Measurements from ENCODE around the gene ARID5B.

Gene ARID5B

DNA sequence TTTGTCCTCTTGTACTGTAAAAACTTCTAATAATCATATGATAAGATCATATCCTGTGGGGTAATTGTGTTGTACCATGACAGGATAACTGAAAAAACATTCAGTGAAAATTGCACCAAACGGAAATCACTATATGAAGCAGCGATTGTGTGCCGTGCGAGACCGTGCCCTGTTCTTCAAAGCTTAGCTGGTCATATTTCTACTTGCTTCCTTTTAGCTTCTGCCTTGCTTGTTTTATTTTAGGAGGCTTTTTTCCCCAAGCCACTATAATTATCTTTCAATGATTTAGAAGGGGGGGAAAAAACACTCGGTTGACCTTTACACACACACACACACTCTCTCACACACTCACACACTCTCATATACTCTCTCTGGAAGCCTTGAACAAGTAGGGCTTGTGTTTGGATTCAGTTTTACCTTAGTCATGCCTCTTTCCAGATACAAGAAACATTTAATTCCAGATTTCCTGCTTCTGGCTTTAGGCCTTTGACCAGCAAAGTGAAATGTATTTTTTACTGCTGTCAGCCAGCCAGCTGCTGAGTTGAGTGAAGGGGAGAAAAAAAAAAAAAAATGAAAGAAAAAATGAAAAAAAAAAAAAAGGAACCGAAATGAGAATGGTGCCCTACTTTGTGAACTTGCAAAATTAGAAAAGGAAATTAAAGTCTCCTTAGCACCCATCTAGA lies 181.4 kb downstream of the ARID5B start:
- Histone ChIP-seq H3K4me1 (ENCODE audit: low read depth, poor library complexity, severe bottlenecking) (no peaks in the 10 kb centered on the region), H3K9ac (no peak overlapping the region), H3K4me3 (IDR thresholded peaks at IDR 0.05; ENCODE audit: insufficient read depth, low read depth, low read length) (no peak overlapping the region), H3K36me3 (ENCODE audit: insufficient read depth) (no peaks in the 10 kb centered on the region), H3K27ac (no peak overlapping the region), H3K79me2 (ENCODE audit: insufficient read depth, low read depth) (no peaks in the 10 kb centered on the region), H4K20me1 (ENCODE audit: insufficient read depth) (no peaks in the 10 kb centered on the region), H3K27me3 (ENCODE audit: insufficient read depth, low read depth) (no peaks in the 10 kb centered on the region), H2AFZ (ENCODE audit: low read depth) (no peak overlapping the region), H3K4me2 (no peak overlapping the region)
- TF ChIP-seq CTCF (conservative IDR thresholded peaks at IDR 0.05; ENCODE audit: low read depth, low read length) = no peak

GRCh38 chr10:62083412-62084267 lies 182.1 kb downstream of the ARID5B start:
- Histone ChIP-seq H2AFZ (ENCODE audit: low read depth) (no peak overlapping the region), H4K20me1 (ENCODE audit: insufficient read depth) (no peaks in the 10 kb centered on the region), H3K4me2 (no peak overlapping the region), H3K4me1 (ENCODE audit: low read depth, poor library complexity, severe bottlenecking) (no peaks in the 10 kb centered on the region), H3K27me3 (ENCODE audit: insufficient read depth, low read depth) (no peaks in the 10 kb centered on the region), H3K27ac (no peak overlapping the region), H3K36me3 (ENCODE audit: insufficient read depth) (no peaks in the 10 kb centered on the region), H3K79me2 (ENCODE audit: insufficient read depth, low read depth) (no peaks in the 10 kb centered on the region), H3K9ac (no peak overlapping the region), H3K4me3 (IDR thresholded peaks at IDR 0.05; ENCODE audit: insufficient read depth, low read depth, low read length) (no peak overlapping the region)
- TF ChIP-seq CTCF (conservative IDR thresholded peaks at IDR 0.05; ENCODE audit: low read depth, low read length) = no peak

- Histone ChIP-seq H2AFZ (ENCODE audit: low read depth) (no peak overlapping the region), H3K4me2 (no peak overlapping the region), H3K27me3 (ENCODE audit: insufficient read depth, low read depth) (no peaks in the 10 kb centered on the region), H3K27ac (no peak overlapping the region), H3K9ac (no peak overlapping the region), H4K20me1 (ENCODE audit: insufficient read depth) (no peaks in the 10 kb centered on the region), H3K36me3 (ENCODE audit: insufficient read depth) (no peaks in the 10 kb centered on the region), H3K79me2 (ENCODE audit: insufficient read depth, low read depth) (no peaks in the 10 kb centered on the region), H3K4me3 (IDR thresholded peaks at IDR 0.05; ENCODE audit: insufficient read depth, low read depth, low read length) (no peak overlapping the region), H3K4me1 (ENCODE audit: low read depth, poor library complexity, severe bottlenecking) (no peaks in the 10 kb centered on the region)
- TF ChIP-seq CTCF (conservative IDR thresholded peaks at IDR 0.05; ENCODE audit: low read depth, low read length) = no peak
These were observed 183.0 kb downstream of the ARID5B start for GRCh38 chr10:62084451-62084850.

DNA sequence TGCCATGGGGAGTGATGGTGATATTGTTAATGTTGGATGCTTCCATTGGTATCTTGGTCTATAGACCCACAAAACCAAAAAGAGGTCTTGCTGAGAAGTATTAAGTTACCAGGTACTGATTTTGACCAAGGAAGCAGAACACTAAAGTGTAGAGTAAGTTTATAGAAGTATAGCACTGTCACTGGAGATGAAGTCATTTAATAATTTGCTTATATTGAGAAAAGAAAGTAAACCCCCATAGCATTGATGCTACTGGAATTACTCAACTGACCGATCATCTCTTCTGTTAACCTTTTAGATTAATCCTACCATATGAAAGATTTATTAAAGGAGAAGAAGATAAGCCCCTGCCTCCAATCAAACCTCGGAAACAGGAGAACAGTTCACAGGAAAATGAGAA lies 183.9 kb downstream of the ARID5B start:
- Histone ChIP-seq H3K27ac (no peak overlapping the region), H2AFZ (ENCODE audit: low read depth) (no peak overlapping the region), H3K4me1 (ENCODE audit: low read depth, poor library complexity, severe bottlenecking) (no peaks in the 10 kb centered on the region), H3K4me3 (IDR thresholded peaks at IDR 0.05; ENCODE audit: insufficient read depth, low read depth, low read length) (no peak overlapping the region), H4K20me1 (ENCODE audit: insufficient read depth) (no peaks in the 10 kb centered on the region), H3K4me2 (no peak overlapping the region), H3K36me3 (ENCODE audit: insufficient read depth) (no peaks in the 10 kb centered on the region), H3K27me3 (ENCODE audit: insufficient read depth, low read depth) (no peaks in the 10 kb centered on the region), H3K79me2 (ENCODE audit: insufficient read depth, low read depth) (no peaks in the 10 kb centered on the region), H3K9ac (no peak overlapping the region)
- no peak for TF ChIP-seq CTCF (conservative IDR thresholded peaks at IDR 0.05; ENCODE audit: low read depth, low read length)
